Measurements from ENCODE around the gene IL17RE.
"Not testable (repeated sequence)": the region's sequence is repeated elsewhere in the genome, so short reads cannot be mapped to it uniquely, and the experiment has no call there.

Gene IL17RE

GRCh38 chr3:9902372-9903237, at the start of gene IL17RE:
Gene IL17RE (plus strand): TSS chr3:9902848. CDS start chr3:9902933, 85 bp downstream.
- DNase-seq: no peak

- DNase-seq: not testable (repeated sequence)
Measured at GRCh38 chr3:9854291-9854940, 48.2 kb upstream of the IL17RE start.

GRCh38 chr3:9855594-9855993, 47.1 kb upstream of the IL17RE start:
- DNase-seq: no peak

- DNase-seq: no peak
Measured at GRCh38 chr3:9859530-9860025, 43.1 kb upstream of the IL17RE start.

- no peak for DNase-seq
Measured at GRCh38 chr3:9861201-9861600, 41.4 kb upstream of the IL17RE start.

- no peak for DNase-seq
Measured at GRCh38 chr3:9861626-9862130, 41.0 kb upstream of the IL17RE start.

- DNase-seq: peak; percentile 55
Measured at GRCh38 chr3:9862391-9863057, 40.1 kb upstream of the IL17RE start.

GRCh38 chr3:9863058-9863772, 39.4 kb upstream of the IL17RE start:
- no peak for DNase-seq

GRCh38 chr3:9864200-9864927, 38.3 kb upstream of the IL17RE start:
- DNase-seq: peak; percentile 86

GRCh38 chr3:9865125-9865637, 37.5 kb upstream of the IL17RE start:
- not testable (repeated sequence) for DNase-seq

GRCh38 chr3:9866639-9867038, 36.0 kb upstream of the IL17RE start:
- DNase-seq: peak; percentile 56

GRCh38 chr3:9867106-9867505, 35.5 kb upstream of the IL17RE start:
- no peak for DNase-seq

GRCh38 chr3:9869955-9870354, 32.7 kb upstream of the IL17RE start:
- no peak for DNase-seq

- DNase-seq: peak; percentile 82
Measured at GRCh38 chr3:9870978-9871377, 31.7 kb upstream of the IL17RE start.

GRCh38 chr3:9872067-9872466, 30.6 kb upstream of the IL17RE start:
- DNase-seq: not testable (repeated sequence)

- no peak for DNase-seq
Measured at GRCh38 chr3:9875448-9875847, 27.2 kb upstream of the IL17RE start.

GRCh38 chr3:9876255-9876654, 26.4 kb upstream of the IL17RE start:
- not testable (repeated sequence) for DNase-seq

- DNase-seq: no peak
Measured at GRCh38 chr3:9876991-9877390, 25.7 kb upstream of the IL17RE start.

- DNase-seq: no peak
Measured at GRCh38 chr3:9878700-9879099, 23.9 kb upstream of the IL17RE start.

- no peak for DNase-seq
Measured at GRCh38 chr3:9879830-9880549, 22.7 kb upstream of the IL17RE start, which contains the start of gene CIDEC. Gene CIDEC (minus strand): TSS chr3:9880253. CDS start chr3:9878486, 1,767 bp downstream.

- no peak for DNase-seq
Measured at GRCh38 chr3:9881441-9881840, 21.2 kb upstream of the IL17RE start.
